CD14-positive monocyte (primary cell): ENCODE data around the gene RAB31. TPM values are rescaled to one million over a fixed set of nuclear protein-coding genes. Genes with fewer than 3 reads are reported as not detected.

Experiments used
- DNase-seq, 3 donors: peaks; one replicate each; pipeline ENCODE4 v3.0.0-alpha.2; 2011 to 2022
- H2AFZ ChIP-seq: 2 replicates; pipeline ENCODE4 v1.6.0; 2012; ENCODE audit warnings: mild to moderate bottlenecking, low read depth, low read length, inconsistent platforms; ENCODE audit not compliant: insufficient read depth, poor library complexity, severe bottlenecking
- H3K27ac ChIP-seq, 2 donors: 1 replicate in 1 of 2; 2 replicates in 1 of 2; pipeline ENCODE4 v1.5.1; 2012 to 2013; ENCODE audit warnings: low read length in 2 of 2, control low read depth in 1 of 2, inconsistent platforms in 1 of 2, low read depth in 1 of 2, mild to moderate bottlenecking in 1 of 2
- H3K27me3 ChIP-seq, 2 donors: one replicate each; pipeline versions ENCODE4 v1.6.0 to v1.6.1; 2011 to 2013; ENCODE audit warnings: low read length in 2 of 2; ENCODE audit not compliant: control insufficient read depth in 2 of 2, insufficient read depth in 2 of 2
- H3K36me3 ChIP-seq, 2 donors: replicated peaks in 1 of 2; 1 replicate in 1 of 2; 2 replicates in 1 of 2; pipeline versions ENCODE4 v1.5.1 to v1.6.1; 2012 to 2013; ENCODE audit warnings: low read length in 2 of 2, control low read depth in 1 of 2, inconsistent platforms in 1 of 2, mild to moderate bottlenecking in 1 of 2; ENCODE audit not compliant: insufficient read depth in 2 of 2, control insufficient read depth in 1 of 2
- H3K4me1 ChIP-seq, 2 donors: 1 replicate in 1 of 2; 2 replicates in 1 of 2; pipeline versions ENCODE4 v1.5.1 to v1.6.1; 2012 to 2013; ENCODE audit warnings: low read length in 2 of 2, control low read depth in 1 of 2, inconsistent platforms in 1 of 2, mild to moderate bottlenecking in 1 of 2, moderate library complexity in 1 of 2; ENCODE audit not compliant: insufficient read depth in 2 of 2, control insufficient read depth in 1 of 2
- H3K4me2 ChIP-seq: replicated peaks from 2 replicates; pipeline ENCODE3; 2012; ENCODE audit warnings: low read length, moderate library complexity, mild to moderate bottlenecking; ENCODE audit not compliant: poor library complexity, severe bottlenecking; ENCODE audit errors: extremely low read depth
- H3K4me3 ChIP-seq, 3 experiments: fragments of 200-600 bp in 1 of 3; sonication (generic) in 1 of 3; replicated peaks in 1 of 3; 1 replicate in 2 of 3; 2 replicates in 1 of 3; pipeline ENCODE4 v1.5.1; 2011 to 2013; ENCODE audit warnings: low read length in 3 of 3, mild to moderate bottlenecking in 3 of 3, control low read depth in 2 of 3, low read depth in 2 of 3, inconsistent platforms in 1 of 3, moderate library complexity in 1 of 3
- H3K79me2 ChIP-seq: 2 replicates; pipeline ENCODE4 v1.6.0; 2012; ENCODE audit warnings: mild to moderate bottlenecking, control low read depth, inconsistent platforms, low read length, moderate library complexity; ENCODE audit not compliant: insufficient read depth
- H3K9ac ChIP-seq: 2 replicates; pipeline ENCODE4 v1.6.0; 2017; ENCODE audit warnings: low read length, mild to moderate bottlenecking; ENCODE audit not compliant: insufficient read depth, poor library complexity, severe bottlenecking
- H3K9me3 ChIP-seq, 2 donors: replicated peaks in 1 of 2; 1 replicate in 1 of 2; 2 replicates in 1 of 2; pipeline versions ENCODE4 v1.5.1 to v1.6.1; 2012 to 2013; ENCODE audit warnings: low read length in 2 of 2, control low read depth in 1 of 2; ENCODE audit not compliant: control insufficient read depth in 1 of 2, insufficient read depth in 1 of 2
- H4K20me1 ChIP-seq: 2 replicates; pipeline ENCODE4 v1.6.0; 2012; ENCODE audit warnings: mild to moderate bottlenecking, low read length, control low read depth, moderate library complexity; ENCODE audit not compliant: insufficient read depth
- H3K27ac Mint-ChIP-seq, 7 donors: one replicate each; pipeline ENCODE4 v1.8.0; 2020; ENCODE audit warnings: mild to moderate bottlenecking in 7 of 7, mixed read lengths in 7 of 7, moderate library complexity in 6 of 7, inconsistent platforms in 2 of 7
- H3K27me3 Mint-ChIP-seq, 3 donors: one replicate each; pipeline ENCODE4 v1.8.0; 2021 to 2022; ENCODE audit warnings: low read depth in 3 of 3, mild to moderate bottlenecking in 3 of 3, mixed read lengths in 3 of 3, moderate library complexity in 3 of 3, inconsistent platforms in 1 of 3
- H3K36me3 Mint-ChIP-seq, 2 donors: one replicate each; pipeline ENCODE4 v1.8.0; 2020; ENCODE audit warnings: mixed read lengths in 2 of 2, inconsistent platforms in 1 of 2, mild to moderate bottlenecking in 1 of 2
- H3K4me1 Mint-ChIP-seq: one replicate; pipeline ENCODE4 v1.8.0; 2020; ENCODE audit warnings: mild to moderate bottlenecking, mixed read lengths
- H3K4me3 Mint-ChIP-seq, 2 donors: one replicate each; pipeline ENCODE4 v1.8.0; 2020; ENCODE audit warnings: mild to moderate bottlenecking in 2 of 2, mixed read lengths in 2 of 2, moderate library complexity in 1 of 2
- H3K9me3 Mint-ChIP-seq, 7 donors: one replicate each; pipeline ENCODE4 v1.8.0; 2020 to 2022; ENCODE audit warnings: mixed read lengths in 7 of 7, mild to moderate bottlenecking in 6 of 7, moderate library complexity in 6 of 7, inconsistent platforms in 2 of 7
- CTCF ChIP-seq: fragments of 200-600 bp; IDR thresholded peaks from one replicate; pipeline ENCODE4 v1.8.0; 2022; ENCODE audit warnings: antibody characterized with exemption, mild to moderate bottlenecking
- WGBS: methylation state at CpG from one replicate; pipeline ENCODE4 v1.1.5; 2013; ENCODE audit warnings: missing lambda C conversion rate; ENCODE audit not compliant: insufficient coverage; 5-methylcytosine and 5-hydroxymethylcytosine counted together
- intact Hi-C, 2 donors: fragments of 100-400 bp; cut with micrococcal nuclease; formaldehyde crosslinking; loops; one replicate each; pipeline versions ENCODE4 v1.15.0 to v1.15.1; 2023
- polyA plus RNA-seq, 3 donors: library from polyadenylated mRNA; depleted of rRNA in 1 of 3; unstranded in 2 of 3; stranded (reverse) in 1 of 3; fragments of 300-500 nt in 2 of 3; fragments of >200 nt in 1 of 3; fragmentation: Illumina TruSeq in 2 of 3; gene quantifications; 1 replicate in 2 of 3; 2 replicates in 1 of 3; pipeline ENCODE4 v1.2.3, GENCODE V29; 2012 to 2021

The RAB31 gene
- polyA plus RNA-seq, 3 donors = 106 to 367 (median 348) TPM

GRCh38 chr18:9866627-9867026 is 158.5 kb downstream of the RAB31 start:
- no peak overlapping the region for H2AFZ ChIP-seq
- peaks cover under 1% of the 10 kb centered on the region for H4K20me1 ChIP-seq
- Mint-ChIP-seq H3K4me1 (peaks cover 49% of the 10 kb centered on the region), H3K27ac (peak overlapping the region in 5 of 7 donors; percentile 42 to 83 (median 55)), H3K36me3 (peaks cover 30 to 41% of the 10 kb centered on the region in 2 donors), H3K9me3 (peaks cover 10 to 22% (median 13%) of the 10 kb centered on the region in 7 donors), H3K4me3 (no peak overlapping the region), H3K27me3 (no peaks in the 10 kb centered on the region)
- intact Hi-C loops = no loop called here
- H3K4me3 ChIP-seq = no peak overlapping the region
- H3K4me1 ChIP-seq = peaks cover 34 to 47% of the 10 kb centered on the region in 2 donors
- TF ChIP-seq CTCF = no peak
- no peaks in the 10 kb centered on the region for H3K27me3 ChIP-seq
- H3K9ac ChIP-seq = no peak overlapping the region
- peaks cover 12 to 24% of the 10 kb centered on the region in 2 donors for H3K36me3 ChIP-seq
- peaks cover 9 to 15% of the 10 kb centered on the region in 2 donors for H3K9me3 ChIP-seq
- H3K4me2 ChIP-seq = no peak overlapping the region
- H3K79me2 ChIP-seq = no peaks in the 10 kb centered on the region
- WGBS = 83% methylated on average over 2 of the region's 3 CpGs
- no peak overlapping the region for H3K27ac ChIP-seq
- DNase-seq = no peak

- peak overlapping the region in 3 of 7 donors; percentile 51 to 83 (median 82) for H3K27ac Mint-ChIP-seq
- no peak for DNase-seq
- H3K27me3 ChIP-seq = no peaks in the 10 kb centered on the region
- H3K4me3 Mint-ChIP-seq = no peak overlapping the region
- no peak for TF ChIP-seq CTCF
- H3K9me3 ChIP-seq = peaks cover 9 to 15% of the 10 kb centered on the region in 2 donors
- H2AFZ ChIP-seq = no peak overlapping the region
- H3K9ac ChIP-seq = no peak overlapping the region
- H3K9me3 Mint-ChIP-seq = peaks cover 10 to 22% (median 13%) of the 10 kb centered on the region in 7 donors
- no peaks in the 10 kb centered on the region for H3K27me3 Mint-ChIP-seq
- peaks cover 34 to 47% of the 10 kb centered on the region in 2 donors for H3K4me1 ChIP-seq
- H4K20me1 ChIP-seq = no peaks in the 10 kb centered on the region
- H3K4me3 ChIP-seq = no peak overlapping the region
- H3K36me3 Mint-ChIP-seq = peaks cover 26 to 36% of the 10 kb centered on the region in 2 donors
- peaks cover 49% of the 10 kb centered on the region for H3K4me1 Mint-ChIP-seq
- no CpG with 5 or more reads among the region's 4 CpGs for WGBS
- H3K4me2 ChIP-seq = no peak overlapping the region
- intact Hi-C loops = no loop called here
- no peak overlapping the region for H3K27ac ChIP-seq
- H3K36me3 ChIP-seq = peaks cover 7 to 19% of the 10 kb centered on the region in 2 donors
- no peaks in the 10 kb centered on the region for H3K79me2 ChIP-seq
Observed at GRCh38 chr18:9867071-9867594, 159.0 kb downstream of the RAB31 start.
